Tibial nerve (tissue), 4 donors: Measurements from ENCODE around the gene MON1A. TPM values are rescaled to one million over a fixed set of nuclear protein-coding genes. Genes with fewer than 3 reads are reported as not detected.
"Not testable (repeated sequence)": the region's sequence is repeated elsewhere in the genome, so short reads cannot be mapped to it uniquely, and the experiment has no call there.

Experiments
- DNase-seq, 2 donors: peaks; one replicate each; pipeline ENCODE4 v3.0.0-alpha.2; 2019; ENCODE audit warnings: low spot score in 2 of 2
- H3K27ac ChIP-seq, 4 donors: fragments of 200-600 bp; sonication (generic) in 3 of 4; one replicate each; pipeline ENCODE4 v1.5.1; 2017 to 2019; ENCODE audit warnings: mild to moderate bottlenecking in 1 of 4
- H3K27me3 ChIP-seq, 2 donors: fragments of 200-600 bp; sonication (generic) in 1 of 2; one replicate each; pipeline versions ENCODE4 v1.5.1 to v1.6.0; 2017 to 2019
- H3K36me3 ChIP-seq, 3 donors: fragments of 200-600 bp; sonication (generic); one replicate each; pipeline ENCODE4 v1.5.1; 2018 to 2019
- H3K4me1 ChIP-seq, 4 donors: fragments of 200-600 bp; sonication (generic) in 3 of 4; one replicate each; pipeline ENCODE4 v1.5.1; 2017 to 2019
- H3K4me3 ChIP-seq, 4 donors: fragments of 200-600 bp; sonication (generic) in 3 of 4; one replicate each; pipeline ENCODE4 v1.5.1; 2017 to 2019; ENCODE audit warnings: mild to moderate bottlenecking in 1 of 4, moderate library complexity in 1 of 4
- H3K9me3 ChIP-seq, 4 donors: fragments of 200-600 bp; sonication (generic) in 3 of 4; one replicate each; pipeline ENCODE4 v1.5.1; 2017 to 2019
- EP300 ChIP-seq, 2 donors: sonication (generic); formaldehyde crosslinking; IDR thresholded peaks; one replicate each; pipeline ENCODE4 v1.6.1; 2017; ENCODE audit warnings: antibody characterized with exemption in 2 of 2, mild to moderate bottlenecking in 1 of 2
- POLR2A ChIP-seq, 2 donors: fragments of 450-650 bp; IDR thresholded peaks; one replicate each; pipeline ENCODE4 v1.6.1; 2017; ENCODE audit warnings: antibody characterized with exemption in 2 of 2, mild to moderate bottlenecking in 2 of 2, moderate library complexity in 2 of 2
- WGBS, 2 donors: methylation state at CpG; one replicate each; pipeline ENCODE4 v1.1.5; 2018; 5-methylcytosine and 5-hydroxymethylcytosine counted together
- total RNA-seq, 4 donors: library from RNA; depleted of rRNA; stranded (reverse); fragments of >200 nt; gene quantifications; one replicate each; pipeline ENCODE4 v1.1.0, GENCODE V29; 2016
- TF ChIP-seq, protein P1 (sequence below), 5 experiments: fragments of 200-600 bp in 3 of 5; fragments of 450-650 bp in 2 of 5; sonication (generic) in 3 of 5; IDR thresholded peaks; one replicate each; pipeline ENCODE4 v1.5.1; 2016 to 2019; ENCODE audit warnings: antibody characterized with exemption in 5 of 5, mild to moderate bottlenecking in 3 of 5, moderate library complexity in 2 of 5

Gene MON1A
- total RNA-seq, 4 donors from 2014 or later, result 6.9 to 18.8 (median 15.8) TPM

DNA sequence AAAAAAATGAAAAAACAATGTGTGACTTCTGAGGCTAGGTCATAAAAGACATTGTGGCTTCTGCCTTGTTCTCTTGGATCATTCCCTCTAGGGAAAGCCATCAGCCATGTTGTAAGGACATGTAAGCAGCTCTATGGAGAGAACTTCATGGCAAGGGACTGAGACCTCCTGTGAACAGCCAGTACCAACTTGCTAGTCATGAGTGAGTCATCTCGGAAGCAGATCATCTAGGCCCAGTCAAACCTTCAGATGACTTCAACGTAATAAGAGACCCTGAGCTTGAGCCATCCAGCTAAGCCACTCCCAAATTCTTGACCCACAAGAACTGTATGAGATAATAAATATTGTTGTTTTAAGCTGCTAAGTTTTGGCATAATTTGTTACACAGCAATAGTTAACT lies 4.9 kb downstream of the MON1A start:
- Histone ChIP-seq H3K4me3 (no peak overlapping the region), H3K27ac (no peak overlapping the region), H3K4me1 (peaks cover 0 to 15% (median 13%) of the 10 kb centered on the region in 4 donors), H3K9me3 (no peaks in the 10 kb centered on the region), H3K27me3 (no peaks in the 10 kb centered on the region), H3K36me3 (peaks cover 0 to 15% (median 0%) of the 10 kb centered on the region in 3 donors)
- DNase-seq, result no peak
- 61 to 83% methylated on average over 2 of the region's 2 CpGs for WGBS, 2 donors
- no peak for TF ChIP-seq POLR2A (IDR thresholded peaks at IDR 0.05)
- no peak for TF ChIP-seq EP300 (IDR thresholded peaks at IDR 0.05)
- TF ChIP-seq, protein P1, sequence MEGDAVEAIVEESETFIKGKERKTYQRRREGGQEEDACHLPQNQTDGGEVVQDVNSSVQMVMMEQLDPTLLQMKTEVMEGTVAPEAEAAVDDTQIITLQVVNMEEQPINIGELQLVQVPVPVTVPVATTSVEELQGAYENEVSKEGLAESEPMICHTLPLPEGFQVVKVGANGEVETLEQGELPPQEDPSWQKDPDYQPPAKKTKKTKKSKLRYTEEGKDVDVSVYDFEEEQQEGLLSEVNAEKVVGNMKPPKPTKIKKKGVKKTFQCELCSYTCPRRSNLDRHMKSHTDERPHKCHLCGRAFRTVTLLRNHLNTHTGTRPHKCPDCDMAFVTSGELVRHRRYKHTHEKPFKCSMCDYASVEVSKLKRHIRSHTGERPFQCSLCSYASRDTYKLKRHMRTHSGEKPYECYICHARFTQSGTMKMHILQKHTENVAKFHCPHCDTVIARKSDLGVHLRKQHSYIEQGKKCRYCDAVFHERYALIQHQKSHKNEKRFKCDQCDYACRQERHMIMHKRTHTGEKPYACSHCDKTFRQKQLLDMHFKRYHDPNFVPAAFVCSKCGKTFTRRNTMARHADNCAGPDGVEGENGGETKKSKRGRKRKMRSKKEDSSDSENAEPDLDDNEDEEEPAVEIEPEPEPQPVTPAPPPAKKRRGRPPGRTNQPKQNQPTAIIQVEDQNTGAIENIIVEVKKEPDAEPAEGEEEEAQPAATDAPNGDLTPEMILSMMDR (IDR thresholded peaks at IDR 0.05), result no peak

- H3K4me1 ChIP-seq, H3K9me3 ChIP-seq, H3K27me3 ChIP-seq, H3K4me3 ChIP-seq, DNase-seq, H3K27ac ChIP-seq: not testable (repeated sequence)
- peaks cover 0 to 17% (median 0%) of the 10 kb centered on the region in 3 donors for H3K36me3 ChIP-seq
- WGBS, 2 donors, result 92 to 96% methylated on average over 19 of the region's 19 CpGs
Measured at GRCh38 chr3:49917806-49918590, 11.6 kb downstream of the MON1A start.

DNA sequence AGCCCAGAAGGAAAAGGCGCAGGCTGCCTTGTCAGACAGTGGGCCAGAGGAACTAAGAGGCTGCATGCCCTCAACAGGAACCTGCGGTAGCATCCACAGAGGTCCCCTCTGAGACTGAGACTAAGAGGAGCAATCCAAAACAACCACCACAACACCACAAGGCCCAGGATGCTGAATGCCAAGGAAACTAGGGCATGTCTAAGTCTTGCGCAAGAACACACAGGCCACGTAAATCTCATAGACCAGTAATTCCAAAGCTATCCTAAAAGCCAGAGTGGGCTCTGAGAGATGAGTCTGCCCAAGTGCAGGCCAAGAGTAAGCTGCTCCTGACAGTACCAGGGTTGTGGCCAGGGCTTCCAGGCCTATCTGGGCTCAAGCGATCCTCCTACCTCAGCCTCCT lies 12.9 kb downstream of the MON1A start:
- Histone ChIP-seq H3K4me3 (no peak overlapping the region), H3K36me3 (peaks cover 0 to 25% (median 0%) of the 10 kb centered on the region in 3 donors), H3K4me1 (no peaks in the 10 kb centered on the region), H3K27me3 (no peaks in the 10 kb centered on the region), H3K27ac (no peak overlapping the region), H3K9me3 (no peaks in the 10 kb centered on the region)
- no peak for DNase-seq
- TF ChIP-seq EP300 (IDR thresholded peaks at IDR 0.05) (no peak), POLR2A (IDR thresholded peaks at IDR 0.05) (no peak)
- TF ChIP-seq, protein P1 (IDR thresholded peaks at IDR 0.05), result no peak
- 93 to 94% methylated on average over 5 of the region's 5 CpGs for WGBS, 2 donors

DNA sequence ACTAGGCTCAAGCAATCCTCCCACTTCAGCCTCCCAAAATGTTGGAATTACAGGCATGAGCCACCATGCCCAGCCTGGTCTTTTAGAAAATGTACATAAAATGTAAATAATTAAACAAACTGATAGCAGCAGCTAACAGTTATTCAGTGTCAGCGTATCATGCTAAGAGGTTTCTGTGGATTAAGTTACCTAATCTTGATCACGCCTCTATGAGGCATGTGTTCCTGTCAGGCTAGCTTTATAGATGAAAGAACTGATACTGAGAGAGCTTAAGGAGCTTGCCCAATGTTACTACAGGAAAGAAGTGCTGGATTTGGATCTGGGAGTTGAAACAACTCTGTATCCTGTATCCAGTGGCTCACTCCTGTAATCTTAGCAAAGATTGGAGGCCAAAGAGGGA lies 14.7 kb downstream of the MON1A start:
- TF ChIP-seq, protein P1 (IDR thresholded peaks at IDR 0.05), result no peak
- TF ChIP-seq POLR2A (IDR thresholded peaks at IDR 0.05) (no peak), EP300 (IDR thresholded peaks at IDR 0.05) (no peak)
- 94 to 97% methylated on average over 2 of the region's 2 CpGs for WGBS, 2 donors

GRCh38 chr3:49912881-49913281 lies 16.7 kb downstream of the MON1A start:
- Histone ChIP-seq H3K36me3 (peaks cover 0 to 54% (median 6%) of the 10 kb centered on the region in 3 donors), H3K4me3 (no peak overlapping the region), H3K4me1 (no peaks in the 10 kb centered on the region), H3K9me3 (no peaks in the 10 kb centered on the region), H3K27me3 (no peaks in the 10 kb centered on the region), H3K27ac (no peak overlapping the region)
- 81 to 91% methylated on average over 4 of the region's 4 CpGs for WGBS, 2 donors
- TF ChIP-seq EP300 (IDR thresholded peaks at IDR 0.05), result no peak
- TF ChIP-seq, protein P1 (IDR thresholded peaks at IDR 0.05), result no peak
- no peak for TF ChIP-seq POLR2A (IDR thresholded peaks at IDR 0.05)
- DNase-seq, result no peak

More for the DNA sequence above, 14.7 kb downstream of the MON1A start:
- Histone ChIP-seq H3K9me3 (no peaks in the 10 kb centered on the region), H3K27ac (no peak overlapping the region), H3K4me3 (no peak overlapping the region), H3K27me3 (no peaks in the 10 kb centered on the region), H3K36me3 (peaks cover 0 to 43% (median 6%) of the 10 kb centered on the region in 3 donors), H3K4me1 (no peaks in the 10 kb centered on the region)
- no peak for DNase-seq
